ENCODE measurements around the gene ROBO1.

DNA sequence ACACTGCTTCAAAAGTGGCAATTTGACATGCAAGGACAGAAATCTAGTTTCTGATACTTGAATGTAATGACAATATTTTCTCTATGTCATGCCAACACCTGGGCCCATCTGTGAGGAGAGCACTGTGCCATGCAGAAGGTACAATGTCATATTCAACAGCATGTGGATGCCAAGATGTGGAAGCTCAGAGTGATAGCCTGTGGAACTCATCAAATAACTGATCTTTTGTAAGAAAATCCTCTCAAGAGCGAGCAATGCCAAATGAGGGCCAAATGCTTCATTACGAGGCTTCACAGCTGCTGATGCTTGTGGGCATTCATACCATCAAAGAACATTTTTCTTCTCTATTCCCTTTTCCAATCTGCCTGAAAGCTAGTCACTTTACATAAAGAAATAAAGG lies 95.1 kb downstream of the ROBO1 start:
- TF ChIP-seq CTCF (IDR thresholded peaks at IDR 0.05) (no peak), POLR2A (IDR thresholded peaks at IDR 0.05) (no peak)
